AG04450 (cell line): Measurements from ENCODE around the gene F2RL3. TPM values are rescaled to one million over a fixed set of nuclear protein-coding genes. Genes with fewer than 3 reads are reported as not detected.
"Not testable (repeated sequence)": the region's sequence is repeated elsewhere in the genome, so short reads cannot be mapped to it uniquely, and the experiment has no call there.

Experiments used
- CTCF ChIA-PET: fragments of 300-600, 350-600 bp; formaldehyde crosslinking; extraction: SDS; loops from one replicate; lab custom pipeline; 2022; ENCODE audit warnings: antibody characterized with exemption, inconsistent platforms; lab: Charles Lee
- POLR2A ChIA-PET: fragments of 350-600 bp; formaldehyde crosslinking; extraction: SDS; loops from one replicate; lab custom pipeline; 2021; ENCODE audit warnings: antibody characterized with exemption, inconsistent platforms; lab: Yijun Ruan, JAX
- DNase-seq: peaks from one replicate; pipeline ENCODE4 v3.0.0-alpha.2; 2011; ENCODE audit warnings: low read depth, low spot score
- H3K27ac ChIP-seq: one replicate; pipeline ENCODE4 v1.5.1; 2012; ENCODE audit warnings: low read depth, low read length, control low read depth
- H3K27me3 ChIP-seq: one replicate; pipeline ENCODE4 v1.6.0; 2012; ENCODE audit warnings: low read length; ENCODE audit not compliant: control insufficient read depth, insufficient read depth
- H3K4me3 ChIP-seq: 2 replicates; pipeline ENCODE4 v1.5.1; 2011; ENCODE audit warnings: mild to moderate bottlenecking, low read depth, low read length, control low read depth
- H3K9me3 ChIP-seq: 2 replicates; pipeline ENCODE4 v1.5.1; 2012; ENCODE audit warnings: low read length; ENCODE audit not compliant: control insufficient read depth, insufficient read depth
- CTCF ChIP-seq: IDR thresholded peaks from 2 replicates; pipeline ENCODE4 v1.5.1; 2011; ENCODE audit warnings: low read depth, low read length, control low read depth, inconsistent platforms
- polyA plus RNA-seq: library from polyadenylated mRNA; depleted of rRNA; stranded (reverse); fragments of >200 nt; gene quantifications from 2 replicates; pipeline ENCODE4 v1.2.3, GENCODE V29; 2011

F2RL3 gene
- polyA plus RNA-seq, 1 experiment: not detected

GRCh38 chr19:16874250-16874977, 14.4 kb upstream of the F2RL3 start:
- Histone ChIP-seq H3K27ac (no peak overlapping the region), H3K4me3 (no peak overlapping the region), H3K27me3 (no peaks in the 10 kb centered on the region), H3K9me3 (peaks cover 7% of the 10 kb centered on the region; the same call in 1 of the 2 replicates)
- DNase-seq: no peak
- no peak for TF ChIP-seq CTCF
- POLR2A ChIA-PET: no interaction called here
- CTCF ChIA-PET: no interaction called here

- CTCF ChIA-PET, DNase-seq, H3K27ac ChIP-seq, H3K4me3 ChIP-seq, POLR2A ChIA-PET, H3K27me3 ChIP-seq: not testable (repeated sequence)
- peaks cover 11% of the 10 kb centered on the region; the same call in 1 of the 2 replicates for H3K9me3 ChIP-seq
Observed at GRCh38 chr19:16874978-16875299, 13.9 kb upstream of the F2RL3 start.

- no peak for DNase-seq
- POLR2A ChIA-PET: no interaction called here
- CTCF ChIA-PET: no interaction called here
- H3K27me3 ChIP-seq: no peaks in the 10 kb centered on the region
- TF ChIP-seq CTCF: no peak
- H3K9me3 ChIP-seq: peaks cover 20% of the 10 kb centered on the region
- H3K27ac ChIP-seq: no peak overlapping the region
- H3K4me3 ChIP-seq: no peak overlapping the region
Observed at GRCh38 chr19:16875584-16876555, 12.9 kb upstream of the F2RL3 start.

GRCh38 chr19:16876904-16877361, 11.9 kb upstream of the F2RL3 start:
- POLR2A ChIA-PET: no interaction called here
- CTCF ChIA-PET: no interaction called here

GRCh38 chr19:16877581-16877980, 11.2 kb upstream of the F2RL3 start:
- Histone ChIP-seq H3K9me3 (peaks cover 37% of the 10 kb centered on the region), H3K27ac (no peak overlapping the region), H3K27me3 (no peaks in the 10 kb centered on the region), H3K4me3 (no peak overlapping the region)
- POLR2A ChIA-PET: no interaction called here
- DNase-seq: no peak
- TF ChIP-seq CTCF: no peak
- CTCF ChIA-PET: no interaction called here

More at GRCh38 chr19:16876904-16877361, 11.9 kb upstream of the F2RL3 start:
- Histone ChIP-seq H3K27me3 (no peaks in the 10 kb centered on the region), H3K9me3 (peaks cover 30% of the 10 kb centered on the region), H3K4me3 (no peak overlapping the region), H3K27ac (no peak overlapping the region)
- DNase-seq: no peak
- TF ChIP-seq CTCF: no peak
